Measurements from ENCODE around the gene OR4E2.
"Not testable (repeated sequence)": the region's sequence is repeated elsewhere in the genome, so short reads cannot be mapped to it uniquely, and the experiment has no call there.

The OR4E2 gene

GRCh38 chr14:21653331-21653885 lies at the start of gene OR4E2:
Gene OR4E2 (plus strand): TSS chr14:21653835. CDS start chr14:21665083, 11,248 bp downstream.
- TF ChIP-seq CTCF (IDR thresholded peaks at IDR 0.05; ENCODE audit: control extremely low read depth, extremely low read depth, low read depth, missing control alignments): no peak
- ChIA-PET CTCF (interaction anchor here (2.3 kb wide), 1 partner anchor 12 kb away, joined by 11 read pairs; no protein-coding TSS in a partner anchor), POLR2A (no interaction called here)
- no peak for DNase-seq (ENCODE audit: extremely low spot score)

- TF ChIP-seq CTCF (IDR thresholded peaks at IDR 0.05; ENCODE audit: control extremely low read depth, extremely low read depth, low read depth, missing control alignments): no peak
- CTCF ChIA-PET: no interaction called here
- peak; percentile 22 for DNase-seq (ENCODE audit: extremely low spot score)
- POLR2A ChIA-PET: no interaction called here
Observed at GRCh38 chr14:21612324-21612723, 41.3 kb upstream of the OR4E2 start.

GRCh38 chr14:21614240-21614639 lies 39.4 kb upstream of the OR4E2 start:
- no peak for DNase-seq (ENCODE audit: extremely low spot score)
- CTCF ChIA-PET: no interaction called here
- POLR2A ChIA-PET: no interaction called here

GRCh38 chr14:21617614-21618013 lies 36.0 kb upstream of the OR4E2 start:
- ChIA-PET POLR2A (no interaction called here), CTCF (interaction anchor here (0.7 kb wide), 1 partner anchor 23 kb away, joined by 3 read pairs; no protein-coding TSS in a partner anchor)
- no peak for TF ChIP-seq CTCF (IDR thresholded peaks at IDR 0.05; ENCODE audit: control extremely low read depth, extremely low read depth, low read depth, missing control alignments)
- DNase-seq (ENCODE audit: extremely low spot score): no peak

More at GRCh38 chr14:21614240-21614639, 39.4 kb upstream of the OR4E2 start:
- no peak for TF ChIP-seq CTCF (IDR thresholded peaks at IDR 0.05; ENCODE audit: control extremely low read depth, extremely low read depth, low read depth, missing control alignments)

- POLR2A ChIA-PET: no interaction called here
- CTCF ChIA-PET: no interaction called here
- no peak for TF ChIP-seq CTCF (IDR thresholded peaks at IDR 0.05; ENCODE audit: control extremely low read depth, extremely low read depth, low read depth, missing control alignments)
- DNase-seq (ENCODE audit: extremely low spot score): no peak
Observed at GRCh38 chr14:21626491-21627230, 27.0 kb upstream of the OR4E2 start.

- DNase-seq (ENCODE audit: extremely low spot score); CTCF ChIA-PET; POLR2A ChIA-PET: not testable (repeated sequence)
Observed at GRCh38 chr14:21630503-21630902, 23.1 kb upstream of the OR4E2 start.

- no peak for TF ChIP-seq CTCF (IDR thresholded peaks at IDR 0.05; ENCODE audit: control extremely low read depth, extremely low read depth, low read depth, missing control alignments)
- POLR2A ChIA-PET: no interaction called here
- CTCF ChIA-PET: no interaction called here
- DNase-seq (ENCODE audit: extremely low spot score): no peak
Observed at GRCh38 chr14:21631084-21631483, 22.6 kb upstream of the OR4E2 start.

Measured in GM10248 (cell line).